Neural progenitor cell (in vitro differentiated cells): ENCODE data around the gene NHLRC4. TPM values are rescaled to one million over a fixed set of nuclear protein-coding genes. Genes with fewer than 3 reads are reported as not detected.

Experiments used
- DNase-seq: peaks from one replicate; pipeline ENCODE4 v3.0.0-alpha.2; 2016; ENCODE audit warnings: low spot score
- H2AFZ ChIP-seq: fragments of 200-600 bp; sonication (generic); replicated peaks from 2 replicates; pipeline ENCODE4 v1.6.1; 2016; ENCODE audit warnings: antibody characterized with exemption
- H3F3A ChIP-seq: fragments of 200-600 bp; sonication (generic); 2 replicates; pipeline ENCODE4 v1.6.1; 2016; ENCODE audit warnings: antibody characterized with exemption, low read depth
- H3K27ac ChIP-seq: fragments of 200-600 bp; sonication (generic); 2 replicates; pipeline ENCODE4 v1.5.1; 2016; ENCODE audit warnings: mild to moderate bottlenecking
- H3K27me3 ChIP-seq: fragments of 200-600 bp; sonication (generic); 2 replicates; pipeline ENCODE4 v1.6.1; 2016; ENCODE audit warnings: mild to moderate bottlenecking, moderate library complexity
- H3K36me3 ChIP-seq: fragments of 200-600 bp; sonication (generic); 2 replicates; pipeline ENCODE4 v1.5.1; 2016
- H3K4me1 ChIP-seq: fragments of 200-600 bp; sonication (generic); 2 replicates; pipeline ENCODE4 v1.6.1; 2016; ENCODE audit warnings: mixed run types
- H3K4me2 ChIP-seq: fragments of 200-600 bp; sonication (generic); 2 replicates; pipeline ENCODE4 v1.6.1; 2016
- H3K4me3 ChIP-seq: fragments of 200-600 bp; sonication (generic); 2 replicates; pipeline ENCODE4 v1.5.1; 2016
- H3K79me2 ChIP-seq: fragments of 200-600 bp; sonication (generic); 2 replicates; pipeline ENCODE4 v1.6.1; 2016; ENCODE audit warnings: low read depth
- H3K9ac ChIP-seq: fragments of 200-600 bp; sonication (generic); 2 replicates; pipeline ENCODE4 v1.6.1; 2016
- H3K9me3 ChIP-seq: fragments of 200-600 bp; sonication (generic); 2 replicates; pipeline ENCODE4 v1.5.1; 2016; ENCODE audit warnings: low read depth
- H4K20me1 ChIP-seq: fragments of 200-600 bp; sonication (generic); 2 replicates; pipeline ENCODE4 v1.6.1; 2016; ENCODE audit warnings: low read depth
- H3K27ac Mint-ChIP-seq: 3 replicates; pipeline ENCODE4 v1.8.0; 2021; ENCODE audit warnings: mixed read lengths
- H3K27me3 Mint-ChIP-seq: 2 replicates; pipeline ENCODE4 v1.8.0; 2022; ENCODE audit warnings: low read depth, mild to moderate bottlenecking, inconsistent platforms, moderate library complexity, mixed read lengths; ENCODE audit not compliant: insufficient read depth
- H3K36me3 Mint-ChIP-seq: 3 replicates; pipeline ENCODE4 v1.8.0; 2021; ENCODE audit warnings: mixed read lengths
- H3K4me1 Mint-ChIP-seq: 3 replicates; pipeline ENCODE4 v1.8.0; 2021; ENCODE audit warnings: mixed read lengths
- H3K4me3 Mint-ChIP-seq: 3 replicates; pipeline ENCODE4 v1.8.0; 2021; ENCODE audit warnings: mild to moderate bottlenecking, moderate library complexity, mixed read lengths
- H3K9me3 Mint-ChIP-seq: 3 replicates; pipeline ENCODE4 v1.8.0; 2020; ENCODE audit warnings: mixed read lengths
- EZH2 ChIP-seq: fragments of 200-600 bp; sonication (generic); IDR thresholded peaks from 2 replicates; pipeline ENCODE4 v1.6.1; 2017; ENCODE audit warnings: antibody characterized with exemption, mild to moderate bottlenecking, moderate library complexity
- EZH2phosphoT487 ChIP-seq: fragments of 200-600 bp; sonication (generic); IDR thresholded peaks from 2 replicates; pipeline ENCODE4 v1.6.1; 2017; ENCODE audit warnings: antibody characterized with exemption
- total RNA-seq: library from RNA; depleted of rRNA; stranded (reverse); fragments of >200 nt; gene quantifications from 2 replicates; pipeline ENCODE4 v1.2.3, GENCODE V29; 2015; ENCODE audit warnings: low replicate concordance
- TF ChIP-seq, protein P1 (sequence below): fragments of 200-600 bp; sonication (generic); IDR thresholded peaks from 2 replicates; pipeline ENCODE4 v1.5.1; 2017; ENCODE audit warnings: antibody characterized with exemption, mild to moderate bottlenecking

The NHLRC4 gene
- total RNA-seq, 1 donor from 2014 or later = not detected

GRCh38 chr16:519841-520687 is 46.7 kb upstream of the NHLRC4 start:
- Mint-ChIP-seq H3K9me3 (no peaks in the 10 kb centered on the region), H3K27me3 (no peaks in the 10 kb centered on the region), H3K36me3 (peaks cover 6% of the 10 kb centered on the region), H3K27ac (no peak overlapping the region), H3K4me3 (no peak overlapping the region), H3K4me1 (no peaks in the 10 kb centered on the region)
- Histone ChIP-seq H3K36me3 (no peaks in the 10 kb centered on the region), H3K4me2 (no peak overlapping the region), H2AFZ (no peak overlapping the region), H3K4me3 (no peak overlapping the region), H4K20me1 (peaks cover 14% of the 10 kb centered on the region), H3K4me1 (no peaks in the 10 kb centered on the region), H3K27me3 (no peaks in the 10 kb centered on the region), H3K9me3 (no peaks in the 10 kb centered on the region), H3K79me2 (no peaks in the 10 kb centered on the region), H3F3A (peaks cover 7% of the 10 kb centered on the region), H3K9ac (no peak overlapping the region), H3K27ac (no peak overlapping the region)
- TF ChIP-seq EZH2phosphoT487 (no peak), EZH2 (no peak)
- TF ChIP-seq, protein P1, sequence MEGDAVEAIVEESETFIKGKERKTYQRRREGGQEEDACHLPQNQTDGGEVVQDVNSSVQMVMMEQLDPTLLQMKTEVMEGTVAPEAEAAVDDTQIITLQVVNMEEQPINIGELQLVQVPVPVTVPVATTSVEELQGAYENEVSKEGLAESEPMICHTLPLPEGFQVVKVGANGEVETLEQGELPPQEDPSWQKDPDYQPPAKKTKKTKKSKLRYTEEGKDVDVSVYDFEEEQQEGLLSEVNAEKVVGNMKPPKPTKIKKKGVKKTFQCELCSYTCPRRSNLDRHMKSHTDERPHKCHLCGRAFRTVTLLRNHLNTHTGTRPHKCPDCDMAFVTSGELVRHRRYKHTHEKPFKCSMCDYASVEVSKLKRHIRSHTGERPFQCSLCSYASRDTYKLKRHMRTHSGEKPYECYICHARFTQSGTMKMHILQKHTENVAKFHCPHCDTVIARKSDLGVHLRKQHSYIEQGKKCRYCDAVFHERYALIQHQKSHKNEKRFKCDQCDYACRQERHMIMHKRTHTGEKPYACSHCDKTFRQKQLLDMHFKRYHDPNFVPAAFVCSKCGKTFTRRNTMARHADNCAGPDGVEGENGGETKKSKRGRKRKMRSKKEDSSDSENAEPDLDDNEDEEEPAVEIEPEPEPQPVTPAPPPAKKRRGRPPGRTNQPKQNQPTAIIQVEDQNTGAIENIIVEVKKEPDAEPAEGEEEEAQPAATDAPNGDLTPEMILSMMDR = no peak
- DNase-seq = no peak

GRCh38 chr16:520847-521246 is 46.0 kb upstream of the NHLRC4 start:
- H3K4me1 ChIP-seq = no peaks in the 10 kb centered on the region
- peaks cover 3% of the 10 kb centered on the region for H3K27me3 Mint-ChIP-seq
- peaks cover 7% of the 10 kb centered on the region for H3F3A ChIP-seq
- peaks cover 22% of the 10 kb centered on the region for H4K20me1 ChIP-seq
- no peak overlapping the region for H2AFZ ChIP-seq
- H3K4me2 ChIP-seq = no peak overlapping the region
- no peaks in the 10 kb centered on the region for H3K27me3 ChIP-seq
- H3K4me3 ChIP-seq = no peak overlapping the region
- no peak for DNase-seq
- TF ChIP-seq EZH2phosphoT487 (no peak), EZH2 (no peak)
- TF ChIP-seq, protein P1 = no peak
- peaks cover 6% of the 10 kb centered on the region for H3K4me1 Mint-ChIP-seq
- H3K9ac ChIP-seq = no peak overlapping the region
- no peak overlapping the region for H3K4me3 Mint-ChIP-seq
- no peaks in the 10 kb centered on the region for H3K9me3 ChIP-seq
- peaks cover 7% of the 10 kb centered on the region for H3K36me3 Mint-ChIP-seq
- H3K36me3 ChIP-seq = no peaks in the 10 kb centered on the region
- peaks cover 3% of the 10 kb centered on the region for H3K79me2 ChIP-seq
- H3K9me3 Mint-ChIP-seq = no peaks in the 10 kb centered on the region
- H3K27ac Mint-ChIP-seq = no peak overlapping the region
- H3K27ac ChIP-seq = no peak overlapping the region

DNA sequence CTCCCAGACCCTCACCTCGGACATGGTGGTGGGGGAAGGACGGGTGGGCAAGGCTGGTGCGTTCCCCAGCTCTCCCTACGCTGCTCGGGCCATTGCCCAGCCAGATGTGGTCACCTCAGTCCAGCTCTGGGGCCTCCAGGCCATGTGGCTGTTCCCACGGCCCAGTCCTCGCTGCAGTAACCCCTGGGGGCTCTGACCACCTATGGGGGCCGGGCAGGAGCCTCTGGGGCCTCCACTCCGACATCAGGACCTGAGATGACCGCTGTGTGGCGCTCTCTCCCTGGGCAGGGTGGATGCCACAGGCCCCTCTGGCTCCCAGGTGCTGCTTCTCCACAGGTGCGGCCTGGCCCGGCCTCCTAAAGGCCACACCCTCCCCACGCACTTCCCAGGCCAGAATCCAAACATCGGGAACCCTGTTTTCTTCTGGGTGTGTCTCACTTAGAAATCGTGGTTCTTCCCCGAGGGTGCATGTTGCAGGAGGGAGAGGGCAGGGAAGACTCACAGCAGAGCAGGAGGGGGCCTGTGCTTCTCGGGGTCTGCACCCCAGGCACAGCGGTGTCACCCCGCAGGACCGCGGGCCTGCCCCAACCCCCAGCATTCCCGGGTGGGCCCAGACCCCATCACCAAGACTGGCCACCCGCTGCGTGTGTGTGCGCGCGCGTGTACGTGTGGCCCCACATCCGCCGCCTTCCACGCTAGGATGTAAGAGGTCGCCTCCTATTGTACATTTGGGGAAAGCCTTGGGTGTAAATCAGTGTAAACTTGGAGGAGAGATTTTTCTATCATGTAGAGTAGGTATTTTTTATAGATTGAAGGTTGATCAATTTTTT is 45.2 kb upstream of the NHLRC4 start:
- Histone ChIP-seq H3K9ac (no peak overlapping the region), H4K20me1 (peaks cover 29% of the 10 kb centered on the region), H3K4me3 (no peak overlapping the region), H3K9me3 (no peaks in the 10 kb centered on the region), H2AFZ (no peak overlapping the region), H3K36me3 (no peaks in the 10 kb centered on the region), H3K4me2 (no peak overlapping the region), H3K4me1 (no peaks in the 10 kb centered on the region), H3K27ac (no peak overlapping the region), H3K79me2 (peaks cover 10% of the 10 kb centered on the region), H3F3A (peaks cover 7% of the 10 kb centered on the region), H3K27me3 (no peaks in the 10 kb centered on the region)
- no peak overlapping the region for H3K27ac Mint-ChIP-seq
- DNase-seq = no peak
- TF ChIP-seq EZH2 (no peak), EZH2phosphoT487 (no peak)
- TF ChIP-seq, protein P1 = peak; percentile 35
- H3K4me1 Mint-ChIP-seq = peaks cover 9% of the 10 kb centered on the region
- H3K27me3 Mint-ChIP-seq = peaks cover 5% of the 10 kb centered on the region
- H3K36me3 Mint-ChIP-seq = peaks cover 5% of the 10 kb centered on the region
- no peaks in the 10 kb centered on the region for H3K9me3 Mint-ChIP-seq
- no peak overlapping the region for H3K4me3 Mint-ChIP-seq
